HG03103 (cell line): ENCODE data around the gene CDH1.
"Not testable (repeated sequence)": the region's sequence is repeated elsewhere in the genome, so short reads cannot be mapped to it uniquely, and the experiment has no call there.

ENCODE experiments used
- ATAC-seq: cut with Tn5 transposase; IDR thresholded peaks from one replicate; pipeline ENCODE4 v1.9.1; 2021; ENCODE audit warnings: low read depth; ENCODE audit not compliant: unreplicated experiment

The CDH1 gene

GRCh38 chr16:68737046-68737729 is at the start of gene CDH1:
Gene CDH1, plus strand, starts transcription at chr16:68737292. Its CDS starts 124 bp downstream, at chr16:68737416.
- no peak for ATAC-seq

DNA sequence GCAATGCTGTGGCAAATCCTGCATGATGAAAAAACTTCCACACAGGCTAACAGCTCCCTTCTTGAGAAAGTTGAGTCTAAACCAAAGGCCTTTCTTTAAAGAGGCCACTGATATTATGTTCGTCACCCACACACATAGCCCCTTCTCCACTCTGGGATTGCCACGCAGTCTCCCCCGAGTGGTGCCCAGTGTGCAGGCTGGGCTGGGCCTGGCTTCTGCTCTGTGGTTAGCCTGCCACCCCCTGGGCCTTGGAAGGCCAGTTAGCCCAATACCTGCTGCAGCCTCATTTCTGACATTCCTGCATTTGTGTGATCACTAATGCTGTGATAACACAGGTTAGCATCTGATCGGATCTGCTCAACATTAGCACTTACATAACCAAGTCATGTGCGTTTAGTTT is 47.2 kb upstream of the CDH1 start:
- no peak for ATAC-seq

GRCh38 chr16:68695575-68695974 is 41.5 kb upstream of the CDH1 start:
- ATAC-seq: no peak

- no peak for ATAC-seq
Observed at GRCh38 chr16:68696514-68696913, 40.6 kb upstream of the CDH1 start.

DNA sequence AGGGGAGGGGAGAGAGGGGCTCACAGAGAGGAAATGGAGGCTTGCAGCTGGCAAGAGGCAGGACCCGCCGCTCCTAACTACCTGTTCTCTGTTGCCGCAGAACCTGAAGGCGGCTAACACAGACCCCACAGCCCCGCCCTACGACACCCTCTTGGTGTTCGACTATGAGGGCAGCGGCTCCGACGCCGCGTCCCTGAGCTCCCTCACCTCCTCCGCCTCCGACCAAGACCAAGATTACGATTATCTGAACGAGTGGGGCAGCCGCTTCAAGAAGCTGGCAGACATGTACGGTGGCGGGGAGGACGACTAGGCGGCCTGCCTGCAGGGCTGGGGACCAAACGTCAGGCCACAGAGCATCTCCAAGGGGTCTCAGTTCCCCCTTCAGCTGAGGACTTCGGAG is 39.0 kb upstream of the CDH1 start:
- no peak for ATAC-seq

DNA sequence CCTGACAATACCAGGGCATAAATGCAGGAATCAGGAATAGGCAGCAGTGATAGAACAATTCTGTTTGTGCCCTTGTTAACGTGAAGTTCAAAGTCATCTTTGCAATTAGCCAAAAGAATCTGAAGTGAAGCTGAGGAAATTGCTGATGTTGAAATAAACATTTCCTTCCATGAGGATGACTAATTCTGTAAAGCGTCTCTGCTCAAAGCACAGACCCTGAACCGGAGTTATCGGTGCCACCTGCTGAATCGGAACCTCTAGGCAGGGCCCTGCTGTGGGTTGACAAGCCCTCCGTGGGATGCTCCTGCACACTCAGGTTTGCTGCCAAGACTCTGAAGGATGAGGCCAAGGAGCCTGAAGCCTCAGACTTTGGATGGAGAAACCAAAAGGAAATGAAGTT is 37.0 kb upstream of the CDH1 start:
- ATAC-seq: no peak

GRCh38 chr16:68700831-68701230 is 36.3 kb upstream of the CDH1 start:
- ATAC-seq: no peak

GRCh38 chr16:68704232-68704867 is 32.7 kb upstream of the CDH1 start:
- ATAC-seq: no peak

DNA sequence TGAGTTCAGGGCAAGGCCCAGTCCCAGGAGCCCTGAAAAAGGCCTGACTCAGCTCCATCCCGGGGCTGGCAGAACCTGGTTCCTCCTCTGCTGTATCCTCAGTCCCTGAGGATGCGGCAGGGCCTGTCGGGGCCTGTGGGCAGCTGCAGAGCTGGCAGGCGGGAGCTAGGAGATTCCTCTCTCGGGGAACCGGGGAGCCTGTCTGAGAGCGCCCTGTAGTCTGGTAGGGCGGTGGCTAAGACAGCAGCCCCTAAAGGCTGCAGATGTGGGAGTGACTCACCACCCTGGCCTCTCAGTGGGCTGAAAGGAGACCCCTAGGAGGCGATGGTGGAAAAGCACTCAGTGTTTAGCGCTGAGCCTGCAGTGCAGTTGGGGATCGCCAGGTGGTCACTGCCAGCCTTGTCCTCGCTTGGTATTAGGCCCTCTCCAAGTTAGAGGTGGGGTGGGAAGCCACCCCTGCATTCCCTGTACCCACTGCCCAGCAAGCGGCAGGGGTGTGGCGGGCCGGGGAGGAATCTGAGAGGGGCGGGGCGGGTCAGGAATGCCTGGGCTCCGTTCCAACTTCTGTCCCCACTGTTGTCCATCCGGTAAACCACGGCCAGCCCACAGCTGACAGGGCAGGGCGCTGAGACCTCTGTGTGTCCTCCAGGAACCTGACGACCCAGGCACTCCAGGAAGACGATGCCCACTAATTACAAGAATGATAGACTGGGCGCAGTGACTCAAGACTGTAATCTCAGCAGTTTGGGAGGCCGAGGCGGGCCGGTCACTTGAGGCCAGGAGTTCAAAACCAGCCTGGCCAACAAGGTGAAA is 29.5 kb upstream of the CDH1 start:
- ATAC-seq: no peak

- ATAC-seq: no peak
Observed at GRCh38 chr16:68710211-68710610, 26.9 kb upstream of the CDH1 start.

DNA sequence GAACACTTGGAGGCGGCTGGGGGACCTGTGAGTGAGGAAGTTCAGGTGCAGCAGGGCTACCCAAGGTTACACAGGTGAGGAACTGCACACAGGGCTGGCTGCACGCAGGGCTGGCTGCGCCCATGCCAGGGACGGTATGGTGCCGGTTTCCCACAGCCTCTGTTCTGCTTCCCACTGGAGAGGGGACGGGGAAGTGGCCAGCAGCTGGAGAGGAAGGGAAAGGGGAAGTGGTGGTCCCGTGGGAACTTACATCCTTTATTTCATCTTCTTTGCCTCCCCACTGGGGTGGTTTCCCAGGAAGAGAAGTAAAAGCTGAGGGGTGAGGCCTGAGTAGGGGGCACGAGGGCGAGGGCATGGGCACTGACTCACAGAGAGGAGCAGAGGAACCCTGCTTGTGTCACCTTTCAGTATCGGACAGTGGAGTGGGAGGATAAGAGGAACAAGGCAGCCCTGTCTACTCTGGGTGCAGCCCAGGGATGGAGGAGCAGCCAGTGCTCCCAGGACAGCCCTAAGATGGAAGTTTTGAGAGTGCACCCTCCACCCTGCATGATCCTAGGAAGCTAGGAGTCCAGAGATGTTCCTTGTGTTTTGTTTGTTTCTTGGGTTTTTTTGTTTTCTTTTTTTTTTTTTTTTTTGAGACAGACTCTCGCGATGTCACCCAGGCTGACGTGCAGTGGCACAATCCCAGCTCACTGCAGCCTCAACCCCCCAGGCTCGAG is 25.5 kb upstream of the CDH1 start:
- ATAC-seq: no peak

GRCh38 chr16:68713361-68713760 is 23.7 kb upstream of the CDH1 start:
- no peak for ATAC-seq

GRCh38 chr16:68715471-68715870 is 21.6 kb upstream of the CDH1 start:
- no peak for ATAC-seq

DNA sequence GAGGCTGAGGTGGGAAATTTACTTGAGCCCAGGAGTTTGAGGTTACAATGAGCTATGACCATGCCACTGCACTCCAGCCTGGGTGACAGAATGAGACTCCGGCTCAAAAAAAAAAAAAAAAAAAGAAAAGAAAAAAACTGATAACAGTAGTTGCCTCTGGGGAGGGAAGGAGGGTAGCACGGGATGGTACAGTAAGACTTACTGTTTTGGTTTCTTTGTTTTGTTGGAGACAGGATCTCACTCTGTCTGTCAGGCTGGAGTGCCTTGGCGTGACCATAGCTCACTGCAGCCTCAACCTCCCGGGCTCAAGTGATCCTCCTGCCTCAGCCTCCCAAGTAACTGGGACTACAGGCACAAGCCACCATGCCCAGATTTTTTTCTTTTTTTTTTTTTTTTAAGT is 20.6 kb upstream of the CDH1 start:
- not testable (repeated sequence) for ATAC-seq

- ATAC-seq: no peak
Observed at GRCh38 chr16:68717684-68718083, 19.4 kb upstream of the CDH1 start.

DNA sequence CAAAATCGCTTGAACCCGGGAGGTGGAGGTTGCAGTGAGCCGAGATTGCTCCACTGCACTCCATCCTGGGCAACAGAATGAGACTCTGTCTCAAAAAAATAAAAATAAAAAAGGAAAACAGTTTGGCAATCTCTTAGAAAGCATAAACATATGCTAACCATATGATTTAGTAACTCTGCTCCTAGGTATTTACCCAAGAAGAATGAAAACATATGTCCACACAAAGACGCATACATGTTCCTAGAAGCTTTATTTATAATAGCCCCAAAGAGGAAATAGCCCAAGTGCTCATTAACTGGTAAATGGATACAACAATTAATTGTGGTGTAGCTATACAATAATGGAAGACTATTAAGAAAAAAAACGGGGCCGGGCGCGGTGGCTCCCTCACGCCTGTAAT is 18.5 kb upstream of the CDH1 start:
- no peak for ATAC-seq

DNA sequence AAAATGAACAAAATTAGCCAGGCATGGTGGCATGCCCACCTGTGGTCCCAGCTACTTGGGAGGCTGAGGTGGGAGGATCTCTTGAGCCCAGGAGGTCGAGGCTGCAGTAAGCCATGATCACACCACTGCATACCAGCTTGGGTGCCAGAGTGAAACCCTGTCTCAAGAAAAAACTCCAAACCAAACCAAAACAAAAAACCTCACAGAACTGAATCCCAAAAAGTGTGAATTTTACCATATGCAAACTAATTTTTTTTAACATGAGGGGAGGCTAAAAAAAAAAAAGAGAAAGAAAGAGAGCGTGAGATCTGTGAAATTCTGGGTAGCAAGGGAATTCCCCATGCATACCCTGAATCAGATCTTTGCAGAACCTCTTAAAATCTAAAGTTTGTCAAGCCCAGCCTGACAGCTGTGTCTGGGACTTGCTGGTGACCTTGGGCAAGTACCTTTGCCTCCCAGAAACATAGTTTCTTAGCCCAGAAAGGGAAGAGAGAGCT is 17.1 kb upstream of the CDH1 start:
- ATAC-seq: no peak

DNA sequence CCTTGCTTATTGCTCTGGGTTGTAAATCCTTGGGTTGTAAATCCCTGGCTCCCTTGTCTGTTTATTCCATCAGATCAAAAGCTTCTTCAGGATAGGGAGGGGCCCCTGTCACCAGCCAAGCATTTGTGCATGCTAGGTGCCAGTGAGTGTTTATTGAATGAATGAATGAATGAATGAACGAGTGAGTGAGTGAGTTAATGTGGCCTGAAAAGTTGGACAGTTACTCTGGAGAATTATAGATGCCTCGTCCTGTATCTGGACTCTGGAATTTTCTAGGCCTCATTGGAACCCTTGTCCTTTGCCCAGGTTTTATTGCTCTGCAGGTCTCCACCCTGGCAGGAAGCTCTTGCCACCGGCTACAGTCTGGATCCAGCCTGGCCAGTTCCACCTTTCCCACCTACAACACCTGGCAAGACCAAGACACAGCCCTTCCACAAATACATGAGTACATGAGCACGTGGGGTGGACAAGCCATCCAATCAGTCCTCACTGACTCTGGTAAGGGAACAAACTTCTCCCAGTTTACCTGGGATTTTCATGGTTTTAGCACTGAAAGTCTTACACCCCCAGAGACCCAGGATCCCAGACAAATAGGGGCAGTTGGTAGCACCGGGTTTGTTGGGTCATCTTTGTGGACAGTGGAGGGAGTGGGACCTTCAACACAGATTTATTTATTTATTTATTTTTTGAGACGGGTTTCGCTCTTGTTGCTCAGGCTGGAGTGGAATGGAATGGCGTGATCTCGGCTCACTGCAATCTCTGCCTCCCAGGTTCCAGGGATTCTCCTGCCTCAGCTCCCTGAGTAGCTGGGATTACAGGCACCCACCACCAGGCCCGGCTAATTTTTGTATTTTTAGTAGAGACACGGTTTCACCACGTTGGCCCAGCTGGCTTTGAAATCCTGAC is 14.7 kb upstream of the CDH1 start:
- no peak for ATAC-seq

DNA sequence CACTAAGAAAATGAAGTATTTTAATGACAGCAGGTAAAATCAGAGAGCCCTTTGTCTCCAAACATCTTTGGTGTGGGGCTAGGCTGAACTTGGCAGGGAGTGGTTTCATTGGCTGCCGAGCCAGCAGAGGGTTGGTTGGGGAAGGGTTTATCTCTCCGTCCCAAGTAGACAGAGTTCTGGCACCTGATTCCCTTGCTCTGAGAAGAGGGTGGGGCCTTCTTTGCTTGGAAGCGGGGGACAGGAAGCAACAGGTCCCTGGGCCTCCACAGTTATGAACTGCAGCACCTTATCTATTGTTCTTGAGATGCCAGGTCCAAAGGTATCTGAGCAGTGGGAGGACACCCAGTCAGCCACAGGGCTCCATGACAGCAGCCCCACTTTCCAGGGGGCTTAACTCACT is 12.3 kb upstream of the CDH1 start:
- ATAC-seq: no peak

GRCh38 chr16:68728523-68728922 is 8.6 kb upstream of the CDH1 start:
- no peak for ATAC-seq
